Measurements from ENCODE around the gene ST14.

DNA sequence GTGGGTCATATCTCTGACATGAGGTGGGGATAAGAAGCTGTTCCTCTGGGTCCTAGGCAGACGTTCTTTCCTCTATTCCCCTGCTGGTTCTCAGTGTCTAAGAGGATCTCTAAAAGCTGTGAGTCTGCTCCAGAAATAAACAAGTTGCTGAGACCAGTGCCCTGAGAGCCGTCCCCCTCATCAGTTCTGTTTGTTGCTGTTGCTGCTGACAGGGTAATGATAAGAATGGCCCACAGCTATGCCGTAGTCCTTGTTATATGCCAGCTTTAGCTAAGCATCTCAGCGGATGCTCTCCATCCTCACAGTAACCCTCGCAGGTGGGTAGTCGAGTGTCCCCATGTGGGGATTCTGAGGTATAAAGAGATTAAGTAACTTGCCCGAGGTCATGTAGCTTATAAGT lies 23.5 kb upstream of the ST14 start:
- TF ChIP-seq EZH2 (IDR thresholded peaks at IDR 0.05) (no peak), POLR2AphosphoS5 (IDR thresholded peaks at IDR 0.05; ENCODE audit: borderline replicate concordance, low read depth, low read length) (no peak)

Data from SK-N-MC (cell line).